Inflammatory macrophage treated with lipopolysaccharide for 4 hours (primary cell): Measurements from ENCODE around the gene ASB14.
"Not testable (repeated sequence)": the region's sequence is repeated elsewhere in the genome, so short reads cannot be mapped to it uniquely, and the experiment has no call there.

Source experiments
- DNase-seq: peaks from one replicate; pipeline ENCODE4 v3.0.0-alpha.2; 2020

ASB14 gene

GRCh38 chr3:57292159-57292896 is at the start of gene ASB14:
Gene ASB14, minus strand, starts transcription at chr3:57292685. Its CDS starts 652 bp downstream, at chr3:57292033.
- no peak for DNase-seq

- DNase-seq: not testable (repeated sequence)
These were observed 46.7 kb upstream of the ASB14 start for GRCh38 chr3:57339071-57339642.

GRCh38 chr3:57338272-57339070 is 46.0 kb upstream of the ASB14 start:
- not testable (repeated sequence) for DNase-seq

GRCh38 chr3:57335283-57335938 is 42.9 kb upstream of the ASB14 start:
- DNase-seq: no peak

- DNase-seq: no peak
These were observed 38.7 kb upstream of the ASB14 start for GRCh38 chr3:57331078-57331610.

- not testable (repeated sequence) for DNase-seq
These were observed 34.0 kb upstream of the ASB14 start for GRCh38 chr3:57326498-57326897.

- no peak for DNase-seq
These were observed 21.7 kb upstream of the ASB14 start for GRCh38 chr3:57314204-57314603.

- no peak for DNase-seq
These were observed 17.4 kb upstream of the ASB14 start for GRCh38 chr3:57309769-57310360.

- not testable (repeated sequence) for DNase-seq
These were observed 11.0 kb upstream of the ASB14 start for GRCh38 chr3:57303520-57303919.

GRCh38 chr3:57298041-57298440 is 5.6 kb upstream of the ASB14 start:
- peak; percentile 6 for DNase-seq

GRCh38 chr3:57292897-57293526 is 527 bp upstream of the ASB14 start:
- DNase-seq: no peak

- no peak for DNase-seq
These were observed 4.1 kb downstream of the ASB14 start for GRCh38 chr3:57288403-57288802.

GRCh38 chr3:57287205-57287604 is 5.3 kb downstream of the ASB14 start:
- DNase-seq: no peak

- peak; percentile 5 for DNase-seq
These were observed 9.2 kb downstream of the ASB14 start for GRCh38 chr3:57283334-57283733.

- DNase-seq: no peak
These were observed 10.8 kb downstream of the ASB14 start for GRCh38 chr3:57281715-57282114.

GRCh38 chr3:57279685-57280084 is 12.8 kb downstream of the ASB14 start:
- no peak for DNase-seq

GRCh38 chr3:57278237-57278636 is 14.2 kb downstream of the ASB14 start:
- no peak for DNase-seq

- no peak for DNase-seq
These were observed 17.1 kb downstream of the ASB14 start for GRCh38 chr3:57275393-57275792.

- no peak for DNase-seq
These were observed 17.6 kb downstream of the ASB14 start for GRCh38 chr3:57274845-57275244.

- no peak for DNase-seq
These were observed 24.1 kb downstream of the ASB14 start for GRCh38 chr3:57268416-57268815.

GRCh38 chr3:57261929-57262328 is 30.6 kb downstream of the ASB14 start:
- no peak for DNase-seq

GRCh38 chr3:57261119-57261518 is 31.4 kb downstream of the ASB14 start:
- DNase-seq: no peak
